ENCODE measurements around the gene PFKP. TPM values are rescaled to one million over a fixed set of nuclear protein-coding genes. Genes with fewer than 3 reads are reported as not detected.
"Not testable (repeated sequence)": the region's sequence is repeated elsewhere in the genome, so short reads cannot be mapped to it uniquely, and the experiment has no call there.

The PFKP gene
- total and polyA plus RNA-seq, 4 experiments from 2014 or later, result 62.4 to 83.6 (median 73.2) TPM

DNA sequence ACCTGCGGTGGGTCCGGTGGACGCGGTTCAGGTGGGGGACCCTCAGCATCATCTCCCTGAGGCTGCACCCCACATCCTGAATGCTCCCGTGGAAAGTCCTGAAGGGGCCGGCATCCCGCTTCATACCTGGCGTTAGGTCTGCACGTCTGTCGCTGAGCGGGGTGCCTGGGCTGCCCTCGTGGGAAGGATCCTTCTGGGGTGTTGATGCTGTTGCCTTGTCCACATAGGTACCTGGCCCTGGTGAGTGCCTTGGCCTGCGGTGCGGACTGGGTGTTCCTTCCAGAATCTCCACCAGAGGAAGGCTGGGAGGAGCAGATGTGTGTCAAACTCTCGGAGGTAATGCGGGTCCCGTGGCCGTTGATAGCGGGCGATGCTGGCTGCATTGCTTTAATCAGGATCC, 37.8 kb downstream of the PFKP start:
- Histone ChIP-seq H3K4me3 (ENCODE audit: low read length in 2 of 2) (no peak overlapping the region), H3K9me3 (ENCODE audit: control insufficient read depth in 1 of 2, low read length in 2 of 2) (no peaks in the 10 kb centered on the region), H3K27me3 (ENCODE audit: insufficient read depth, low read length) (no peaks in the 10 kb centered on the region), H3K36me3 (ENCODE audit: insufficient read depth, low read length) (peaks cover 71% of the 10 kb centered on the region), H3K4me1 (ENCODE audit: insufficient read depth, low read length) (no peaks in the 10 kb centered on the region), H3K27ac (ENCODE audit: low read depth, low read length) (no peak overlapping the region)
- H3K27me3 Mint-ChIP-seq, result no peaks in the 10 kb centered on the region
- H3K9me3 Mint-ChIP-seq, result no peaks in the 10 kb centered on the region
- intact Hi-C loops (cut with micrococcal nuclease), result no loop called here
- peaks cover 43 to 70% of the 10 kb centered on the region in 2 donors for H3K36me3 Mint-ChIP-seq
- H3K4me1 Mint-ChIP-seq, result peaks cover 0 to 3% (median 0%) of the 10 kb centered on the region in 4 donors
- ChIA-PET POLR2A (ENCODE audit: partially characterized antibody) (no interaction called here), CTCF (ENCODE audit: partially characterized antibody) (no interaction called here)
- DNase-seq, result no peak
- H3K27ac Mint-ChIP-seq, result no peak overlapping the region
- no peak overlapping the region for H3K4me3 Mint-ChIP-seq

DNA sequence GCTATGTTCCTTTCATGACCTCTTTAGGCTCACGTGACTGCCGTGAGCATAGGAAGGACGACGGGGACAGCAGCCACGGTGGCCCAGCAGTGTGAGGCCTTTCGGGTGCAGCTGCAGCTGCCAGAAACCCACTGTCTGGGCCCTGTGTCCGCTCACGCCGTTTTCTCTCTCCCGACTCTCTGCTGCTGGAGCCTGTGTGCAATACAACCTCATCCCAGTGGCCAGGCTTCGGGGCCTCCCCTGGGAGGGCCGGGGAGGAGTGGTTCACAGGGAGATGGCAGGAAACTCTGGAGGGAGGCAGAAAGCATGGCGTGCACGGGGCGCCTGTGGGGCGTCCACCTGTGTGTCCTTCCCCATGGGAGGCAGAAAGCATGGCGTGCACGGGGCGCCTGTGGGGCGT, 38.6 kb downstream of the PFKP start:
- Histone ChIP-seq H3K4me1 (ENCODE audit: insufficient read depth, low read length) (no peaks in the 10 kb centered on the region), H3K36me3 (ENCODE audit: insufficient read depth, low read length) (peaks cover 69% of the 10 kb centered on the region), H3K4me3 (ENCODE audit: low read length in 2 of 2) (no peak overlapping the region), H3K9me3 (ENCODE audit: control insufficient read depth in 1 of 2, low read length in 2 of 2) (no peaks in the 10 kb centered on the region), H3K27ac (ENCODE audit: low read depth, low read length) (no peak overlapping the region), H3K27me3 (ENCODE audit: insufficient read depth, low read length) (no peaks in the 10 kb centered on the region)
- intact Hi-C loops (cut with micrococcal nuclease), result no loop called here
- ChIA-PET POLR2A (ENCODE audit: partially characterized antibody) (no interaction called here), CTCF (ENCODE audit: partially characterized antibody) (no interaction called here)
- Mint-ChIP-seq H3K9me3 (no peaks in the 10 kb centered on the region), H3K4me1 (peaks cover 0 to 3% (median 1%) of the 10 kb centered on the region in 4 donors), H3K36me3 (peaks cover 44 to 70% of the 10 kb centered on the region in 2 donors), H3K27ac (no peak overlapping the region), H3K4me3 (no peak overlapping the region), H3K27me3 (no peaks in the 10 kb centered on the region)
- DNase-seq, result no peak

- intact Hi-C loops (cut with micrococcal nuclease); H3K27ac ChIP-seq (ENCODE audit: low read depth, low read length); H3K27me3 ChIP-seq (ENCODE audit: insufficient read depth, low read length); CTCF ChIA-PET (ENCODE audit: partially characterized antibody); H3K27ac Mint-ChIP-seq; DNase-seq; POLR2A ChIA-PET (ENCODE audit: partially characterized antibody); H3K4me1 Mint-ChIP-seq; H3K9me3 Mint-ChIP-seq; H3K9me3 ChIP-seq (ENCODE audit: control insufficient read depth in 1 of 2, low read length in 2 of 2); H3K27me3 Mint-ChIP-seq; H3K4me3 Mint-ChIP-seq; H3K4me3 ChIP-seq (ENCODE audit: low read length in 2 of 2); H3K4me1 ChIP-seq (ENCODE audit: insufficient read depth, low read length): not testable (repeated sequence)
- peaks cover 69% of the 10 kb centered on the region for H3K36me3 ChIP-seq (ENCODE audit: insufficient read depth, low read length)
- peaks cover 48 to 70% of the 10 kb centered on the region in 2 donors for H3K36me3 Mint-ChIP-seq
Observed at GRCh38 chr10:3106328-3106727, 39.0 kb downstream of the PFKP start.

- no peaks in the 10 kb centered on the region for H3K9me3 Mint-ChIP-seq
- H3K4me1 Mint-ChIP-seq, result peaks cover 0 to 6% (median 1%) of the 10 kb centered on the region in 4 donors
- intact Hi-C loops (cut with micrococcal nuclease), result no loop called here
- ChIA-PET POLR2A (ENCODE audit: partially characterized antibody) (no interaction called here), CTCF (ENCODE audit: partially characterized antibody) (no interaction called here)
- H3K27me3 Mint-ChIP-seq, result no peaks in the 10 kb centered on the region
- Histone ChIP-seq H3K36me3 (ENCODE audit: insufficient read depth, low read length) (peaks cover 71% of the 10 kb centered on the region), H3K4me1 (ENCODE audit: insufficient read depth, low read length) (no peaks in the 10 kb centered on the region), H3K4me3 (ENCODE audit: low read length in 2 of 2) (no peak overlapping the region), H3K27ac (ENCODE audit: low read depth, low read length) (no peak overlapping the region), H3K27me3 (ENCODE audit: insufficient read depth, low read length) (no peaks in the 10 kb centered on the region), H3K9me3 (ENCODE audit: control insufficient read depth in 1 of 2, low read length in 2 of 2) (no peaks in the 10 kb centered on the region)
- no peak overlapping the region for H3K4me3 Mint-ChIP-seq
- no peak for DNase-seq
- peak overlapping the region in 1 of 7 donors; percentile 22 for H3K27ac Mint-ChIP-seq
- peaks cover 53 to 73% of the 10 kb centered on the region in 2 donors for H3K36me3 Mint-ChIP-seq
Observed at GRCh38 chr10:3106928-3107425, 39.6 kb downstream of the PFKP start.

DNA sequence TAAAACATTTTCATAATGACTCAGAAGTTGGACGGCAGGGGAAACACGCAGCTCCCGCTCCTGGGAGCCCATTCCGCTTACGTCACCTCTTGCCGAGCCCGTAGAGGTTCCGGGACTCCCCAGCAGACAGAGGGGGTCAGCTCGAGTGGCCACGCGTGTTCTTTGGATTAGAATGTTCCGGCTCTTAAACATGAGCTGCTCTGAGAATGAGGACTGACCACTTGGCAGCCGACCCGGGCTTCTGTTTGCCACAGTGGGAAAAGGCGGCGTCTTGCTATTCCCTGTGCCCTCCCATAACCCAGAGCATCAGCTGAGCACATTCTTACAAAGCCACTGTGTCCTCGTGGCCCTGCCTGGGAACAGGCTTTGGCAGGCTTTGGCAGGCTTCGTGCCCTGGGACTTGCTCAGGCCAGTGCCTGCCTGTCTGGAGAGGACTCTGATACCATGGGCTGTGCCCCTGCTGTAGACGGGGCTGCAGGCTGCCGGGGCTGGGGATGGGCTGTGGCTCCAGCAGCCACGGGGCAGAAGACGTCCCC, 40.1 kb downstream of the PFKP start:
- no peak for DNase-seq
- H3K27ac ChIP-seq (ENCODE audit: low read depth, low read length), result no peak overlapping the region
- H3K36me3 Mint-ChIP-seq, result peaks cover 53 to 76% of the 10 kb centered on the region in 2 donors
- H3K9me3 Mint-ChIP-seq, result no peaks in the 10 kb centered on the region
- POLR2A ChIA-PET (ENCODE audit: partially characterized antibody), result no interaction called here
- H3K4me1 Mint-ChIP-seq, result peaks cover 0 to 6% (median 1%) of the 10 kb centered on the region in 4 donors
- H3K4me3 ChIP-seq (ENCODE audit: low read length in 2 of 2), result no peak overlapping the region
- H3K27me3 ChIP-seq (ENCODE audit: insufficient read depth, low read length), result no peaks in the 10 kb centered on the region
- intact Hi-C loops (cut with micrococcal nuclease), result no loop called here
- CTCF ChIA-PET (ENCODE audit: partially characterized antibody), result no interaction called here
- H3K27me3 Mint-ChIP-seq, result no peaks in the 10 kb centered on the region
- no peaks in the 10 kb centered on the region for H3K4me1 ChIP-seq (ENCODE audit: insufficient read depth, low read length)
- H3K36me3 ChIP-seq (ENCODE audit: insufficient read depth, low read length), result peaks cover 75% of the 10 kb centered on the region
- H3K4me3 Mint-ChIP-seq, result no peak overlapping the region
- no peak overlapping the region for H3K27ac Mint-ChIP-seq
- no peaks in the 10 kb centered on the region for H3K9me3 ChIP-seq (ENCODE audit: control insufficient read depth in 1 of 2, low read length in 2 of 2)

DNA sequence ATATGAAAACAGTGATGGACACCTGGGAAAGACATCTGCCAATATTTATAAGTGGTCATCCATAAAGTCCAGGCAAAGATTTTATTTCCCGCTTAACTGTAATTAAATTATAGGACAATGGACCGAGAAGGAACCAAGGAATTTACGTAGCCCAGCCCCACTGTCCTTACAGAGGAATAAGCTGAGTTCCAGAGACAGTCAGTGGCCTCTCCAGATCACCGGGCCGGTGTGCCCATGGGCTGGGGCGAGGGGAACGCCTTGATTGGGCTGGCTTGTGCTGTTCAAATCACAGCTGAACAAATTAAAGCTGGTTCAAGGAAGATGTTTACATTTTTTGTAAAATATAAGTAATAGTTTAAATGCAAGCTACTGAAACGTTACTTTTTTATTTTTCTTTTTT, 40.7 kb downstream of the PFKP start:
- Histone ChIP-seq H3K9me3 (ENCODE audit: control insufficient read depth in 1 of 2, low read length in 2 of 2) (no peaks in the 10 kb centered on the region), H3K4me3 (ENCODE audit: low read length in 2 of 2) (no peak overlapping the region), H3K4me1 (ENCODE audit: insufficient read depth, low read length) (no peaks in the 10 kb centered on the region), H3K27ac (ENCODE audit: low read depth, low read length) (no peak overlapping the region), H3K36me3 (ENCODE audit: insufficient read depth, low read length) (peaks cover 76% of the 10 kb centered on the region), H3K27me3 (ENCODE audit: insufficient read depth, low read length) (no peaks in the 10 kb centered on the region)
- Mint-ChIP-seq H3K27ac (no peak overlapping the region), H3K9me3 (no peaks in the 10 kb centered on the region), H3K4me1 (peaks cover 0 to 6% (median under 1%) of the 10 kb centered on the region in 4 donors), H3K4me3 (no peak overlapping the region), H3K27me3 (no peaks in the 10 kb centered on the region), H3K36me3 (peaks cover 51 to 76% of the 10 kb centered on the region in 2 donors)
- no peak for DNase-seq
- intact Hi-C loops (cut with micrococcal nuclease), result no loop called here
- ChIA-PET CTCF (ENCODE audit: partially characterized antibody) (no interaction called here), POLR2A (ENCODE audit: partially characterized antibody) (no interaction called here)

DNA sequence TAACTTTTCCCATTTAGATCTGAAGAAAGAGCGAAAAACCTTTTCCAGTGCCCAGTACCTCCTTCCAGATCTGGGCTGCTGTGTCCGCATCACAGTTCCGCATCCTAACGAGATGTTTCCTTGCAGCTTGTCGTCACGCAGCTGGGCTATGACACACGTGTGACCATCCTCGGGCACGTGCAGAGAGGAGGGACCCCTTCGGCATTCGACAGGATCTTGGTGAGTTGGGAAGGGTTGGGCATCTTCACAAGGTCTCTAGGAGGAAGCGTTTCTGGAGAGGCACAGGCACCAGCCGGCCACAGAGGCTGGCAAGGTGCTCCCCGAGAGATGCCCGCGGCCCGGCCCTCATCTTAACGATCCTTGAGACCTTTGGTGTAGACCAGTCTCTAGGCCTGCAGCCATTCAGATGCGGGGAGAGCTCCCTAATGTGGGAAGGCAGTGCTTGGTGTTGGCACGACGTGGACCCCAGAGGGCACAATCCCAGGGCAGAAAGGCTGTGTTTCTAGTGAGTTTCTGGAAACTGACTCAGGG, 41.3 kb downstream of the PFKP start:
- intact Hi-C loops (cut with micrococcal nuclease), result no loop called here
- Mint-ChIP-seq H3K36me3 (peaks cover 51 to 76% of the 10 kb centered on the region in 2 donors), H3K9me3 (no peaks in the 10 kb centered on the region), H3K4me1 (peaks cover 0 to 6% (median 0%) of the 10 kb centered on the region in 4 donors), H3K27ac (no peak overlapping the region), H3K27me3 (no peaks in the 10 kb centered on the region), H3K4me3 (no peak overlapping the region)
- ChIA-PET POLR2A (ENCODE audit: partially characterized antibody) (no interaction called here), CTCF (ENCODE audit: partially characterized antibody) (no interaction called here)
- no peaks in the 10 kb centered on the region for H3K27me3 ChIP-seq (ENCODE audit: insufficient read depth, low read length)
- no peaks in the 10 kb centered on the region for H3K4me1 ChIP-seq (ENCODE audit: insufficient read depth, low read length)
- H3K4me3 ChIP-seq (ENCODE audit: low read length in 2 of 2), result no peak overlapping the region
- H3K36me3 ChIP-seq (ENCODE audit: insufficient read depth, low read length), result peaks cover 76% of the 10 kb centered on the region
- H3K9me3 ChIP-seq (ENCODE audit: control insufficient read depth in 1 of 2, low read length in 2 of 2), result no peaks in the 10 kb centered on the region
- H3K27ac ChIP-seq (ENCODE audit: low read depth, low read length), result no peak overlapping the region
- DNase-seq, result no peak

Measured in CD4-positive, alpha-beta memory T cell (primary cell).